ENCODE data around the gene DTX2.

DNA sequence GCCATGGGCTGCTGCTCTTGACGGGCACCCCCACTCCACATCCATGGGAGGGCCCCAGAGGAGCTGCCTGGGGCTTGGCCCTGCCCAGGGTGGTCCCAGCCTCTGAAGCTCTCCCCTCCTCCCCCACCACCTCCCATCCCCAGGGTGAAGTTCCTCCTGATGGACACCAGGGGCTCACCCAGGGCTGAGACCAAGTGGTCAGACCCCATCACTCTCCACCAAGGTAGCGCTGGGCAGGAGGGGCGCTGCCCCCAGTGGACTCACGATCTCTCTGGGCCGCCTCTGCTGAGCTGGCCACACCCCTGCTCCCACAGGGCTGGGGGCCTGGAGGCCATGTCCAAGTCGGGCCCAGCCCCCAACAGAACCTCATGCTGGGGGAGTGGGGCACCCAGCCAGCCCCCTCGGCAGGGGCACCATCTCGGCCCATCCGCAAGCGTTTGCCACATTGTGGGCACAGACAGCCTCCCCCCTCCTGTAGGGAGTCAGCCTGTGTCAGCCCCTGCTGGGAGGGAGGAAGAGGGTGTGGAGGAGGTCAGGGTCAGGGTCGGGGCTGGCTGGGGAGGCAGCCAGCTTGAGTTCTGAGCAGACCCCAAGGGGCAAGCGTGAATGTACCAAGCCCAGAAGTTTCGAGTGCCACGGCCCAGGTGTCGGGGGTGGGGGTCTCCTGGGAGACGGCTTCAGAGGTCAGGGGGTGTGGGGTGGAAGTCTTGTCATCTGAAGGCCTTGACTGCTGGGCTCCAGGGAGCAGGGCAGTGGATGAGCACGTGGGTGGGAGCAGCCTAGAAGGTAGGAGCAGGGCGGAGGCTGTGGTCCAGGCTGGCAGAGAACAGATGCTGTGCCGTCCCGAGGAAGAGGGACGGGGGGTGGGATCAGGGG is 51.7 kb downstream of the DTX2 start:
- TF ChIP-seq, protein P1, sequence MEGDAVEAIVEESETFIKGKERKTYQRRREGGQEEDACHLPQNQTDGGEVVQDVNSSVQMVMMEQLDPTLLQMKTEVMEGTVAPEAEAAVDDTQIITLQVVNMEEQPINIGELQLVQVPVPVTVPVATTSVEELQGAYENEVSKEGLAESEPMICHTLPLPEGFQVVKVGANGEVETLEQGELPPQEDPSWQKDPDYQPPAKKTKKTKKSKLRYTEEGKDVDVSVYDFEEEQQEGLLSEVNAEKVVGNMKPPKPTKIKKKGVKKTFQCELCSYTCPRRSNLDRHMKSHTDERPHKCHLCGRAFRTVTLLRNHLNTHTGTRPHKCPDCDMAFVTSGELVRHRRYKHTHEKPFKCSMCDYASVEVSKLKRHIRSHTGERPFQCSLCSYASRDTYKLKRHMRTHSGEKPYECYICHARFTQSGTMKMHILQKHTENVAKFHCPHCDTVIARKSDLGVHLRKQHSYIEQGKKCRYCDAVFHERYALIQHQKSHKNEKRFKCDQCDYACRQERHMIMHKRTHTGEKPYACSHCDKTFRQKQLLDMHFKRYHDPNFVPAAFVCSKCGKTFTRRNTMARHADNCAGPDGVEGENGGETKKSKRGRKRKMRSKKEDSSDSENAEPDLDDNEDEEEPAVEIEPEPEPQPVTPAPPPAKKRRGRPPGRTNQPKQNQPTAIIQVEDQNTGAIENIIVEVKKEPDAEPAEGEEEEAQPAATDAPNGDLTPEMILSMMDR (IDR thresholded peaks at IDR 0.05; ENCODE audit: low read length), result no peak
- TF ChIP-seq EZH2phosphoT487 (IDR thresholded peaks at IDR 0.05; ENCODE audit: low read length), result no peak

Measured in MM.1S (cell line).